GM12878 (cell line): ENCODE results near the gene SLC25A51. TPM values are rescaled to one million over a fixed set of nuclear protein-coding genes. Genes with fewer than 3 reads are reported as not detected.
A peak's percentile ranks its signal among the peaks of the same experiment; 100 is the strongest.

Source experiments
- ATAC-seq: fragments of 200-7000 bp; cut with Tn5 transposase; 3 replicates; pipeline ENCODE4 v1.9.1; 2020; ENCODE audit warnings: mild to moderate bottlenecking, moderate library complexity
- Bru-seq: library from RNA; stranded (reverse); fragments of 400-500 nt; gene quantifications from one replicate; lab custom pipeline; 2021; lab: Mats Ljungman, UMichigan
- BruChase-seq, 2 experiments: library from RNA; stranded (reverse); fragments of 400-500 nt; gene quantifications; one replicate each; lab custom pipeline; 2021; lab: Mats Ljungman, UMichigan
- BruUV-seq: library from RNA; stranded (reverse); fragments of 400-500 nt; replicated peaks from 2 replicates; lab custom pipeline; 2021; lab: Mats Ljungman, UMichigan
- CTCF ChIA-PET: fragments of 300-600 bp; sonication (Branson Sonifier 250); formaldehyde crosslinking; extraction: SDS; loops from one replicate; lab custom pipeline; 2021; ENCODE audit warnings: inconsistent platforms; lab: Yijun Ruan, JAX
- POLR2A ChIA-PET: fragments of 350-600 bp; formaldehyde crosslinking; extraction: SDS; loops from one replicate; lab custom pipeline; 2021; ENCODE audit warnings: inconsistent platforms; lab: Charles Lee
- RAD21 ChIA-PET: fragments of 300-600 bp; sonication (Branson Sonifier 250); formaldehyde crosslinking; loops from one replicate; lab custom pipeline; 2023; ENCODE audit warnings: antibody characterized with exemption; ENCODE audit not compliant: unreplicated experiment; lab: Charles Lee
- SMC1A ChIA-PET: fragments of 300-600 bp; sonication (Branson Sonifier 250); formaldehyde crosslinking; loops from one replicate; lab custom pipeline; 2023; ENCODE audit not compliant: unreplicated experiment, uncharacterized antibody; lab: Charles Lee
- DNase-seq: peaks from one replicate; pipeline ENCODE4 v3.0.0-alpha.2; 2011; ENCODE audit warnings: low read depth, low spot score
- FAIRE-seq: peaks from 3 replicates; lab custom pipeline; 2011; peaks lifted over from hg19 to GRCh38; lab: Jason Lieb, UNC
- H2AFZ ChIP-seq: 2 replicates; pipeline ENCODE4 v1.6.0; 2011; ENCODE audit warnings: low read depth, low read length, control low read depth; ENCODE audit not compliant: control insufficient read depth
- H3K27ac ChIP-seq: 2 replicates; pipeline ENCODE4 v1.5.1; 2011; ENCODE audit warnings: control low read depth; ENCODE audit not compliant: control insufficient read depth, insufficient read depth
- H3K27me3 ChIP-seq, 2 experiments: replicated peaks in 1 of 2; 2 replicates each; pipeline versions ENCODE4 v1.6.0 to v1.6.1; 2011; ENCODE audit warnings: low read length in 1 of 2; ENCODE audit not compliant: control insufficient read depth in 2 of 2, insufficient read depth in 2 of 2
- H3K36me3 ChIP-seq, 2 experiments: 2 replicates each; pipeline ENCODE4 v1.5.1; 2011; ENCODE audit warnings: low read length in 1 of 2; ENCODE audit not compliant: control insufficient read depth in 2 of 2, insufficient read depth in 2 of 2
- H3K4me1 ChIP-seq: 2 replicates; pipeline ENCODE4 v1.6.1; 2011; ENCODE audit warnings: mild to moderate bottlenecking, low read length, moderate library complexity, mixed read lengths; ENCODE audit not compliant: control insufficient read depth, insufficient read depth
- H3K4me2 ChIP-seq: 2 replicates; pipeline ENCODE4 v1.6.0; 2011; ENCODE audit warnings: control low read depth; ENCODE audit not compliant: control insufficient read depth, insufficient read depth
- H3K4me3 ChIP-seq: fragments of 200-600 bp; sonication (generic); 2 replicates; pipeline ENCODE4 v1.5.1; 2016
- H3K79me2 ChIP-seq: 2 replicates; pipeline ENCODE4 v1.6.0; 2011; ENCODE audit warnings: low read length; ENCODE audit not compliant: control insufficient read depth, insufficient read depth
- H3K9ac ChIP-seq: 2 replicates; pipeline ENCODE4 v1.8.0; 2011; ENCODE audit warnings: low read length, control low read depth, mixed read lengths; ENCODE audit not compliant: control insufficient read depth, insufficient read depth
- H3K9me3 ChIP-seq: replicated peaks from 3 replicates; pipeline ENCODE4 v1.5.1; 2011; ENCODE audit warnings: mild to moderate bottlenecking, low read length; ENCODE audit not compliant: control insufficient read depth, insufficient read depth
- H4K20me1 ChIP-seq: 2 replicates; pipeline ENCODE4 v1.6.0; 2011; ENCODE audit not compliant: control insufficient read depth, insufficient read depth
- BCLAF1 ChIP-seq: fragments of 450-650 bp; IDR thresholded peaks from 2 replicates; pipeline ENCODE4 v1.6.1; 2017; ENCODE audit warnings: antibody characterized with exemption, mild to moderate bottlenecking, moderate library complexity
- BHLHE40 ChIP-seq, 2 experiments: fragments of 450-650 bp in 1 of 2; IDR thresholded peaks; 2 replicates each; pipeline ENCODE4 v1.6.1; 2011 to 2017; ENCODE audit warnings: low read depth in 2 of 2, borderline replicate concordance in 1 of 2, improper control_type of control experiment in 1 of 2, low read length in 1 of 2, mild to moderate bottlenecking in 1 of 2
- ELK1 ChIP-seq: IDR thresholded peaks from 2 replicates; pipeline ENCODE4 v1.6.1; 2012; ENCODE audit warnings: low read depth, low read length, improper control_type of control experiment
- EZH2 ChIP-seq: IDR thresholded peaks from 2 replicates; pipeline ENCODE4 v1.6.1; 2012; ENCODE audit warnings: low read depth, mild to moderate bottlenecking, control low read depth, inconsistent platforms, low read length, borderline replicate concordance; ENCODE audit not compliant: control insufficient read depth
- FOXM1 ChIP-seq: IDR thresholded peaks from 2 replicates; pipeline ENCODE4 v1.6.1; 2012; ENCODE audit warnings: low read depth, mild to moderate bottlenecking, inconsistent platforms, low read length, moderate library complexity
- KDM1A ChIP-seq: fragments of 200-600 bp; sonication (generic); IDR thresholded peaks from 2 replicates; pipeline ENCODE4 v1.6.1; 2016; ENCODE audit warnings: borderline replicate concordance
- SMAD1 ChIP-seq: fragments of 450-650 bp; IDR thresholded peaks from 2 replicates; pipeline ENCODE4 v1.6.1; 2018; ENCODE audit warnings: mild to moderate bottlenecking, low read depth; ENCODE audit not compliant: partially characterized antibody
- SREBF1 ChIP-seq: IDR thresholded peaks from 2 replicates; pipeline ENCODE4 v1.6.1; 2012; ENCODE audit warnings: mild to moderate bottlenecking, low read length
- SUZ12 ChIP-seq: fragments of 200-600 bp; sonication (generic); IDR thresholded peaks from one replicate; pipeline ENCODE4 v1.6.1; 2018; ENCODE audit warnings: antibody characterized with exemption, mild to moderate bottlenecking; ENCODE audit not compliant: unreplicated experiment
- ZNF207 ChIP-seq: fragments of 450-650 bp; IDR thresholded peaks from 2 replicates; pipeline ENCODE4 v1.6.1; 2014; ENCODE audit warnings: antibody characterized with exemption, mild to moderate bottlenecking, borderline replicate concordance
- ZZZ3 ChIP-seq: IDR thresholded peaks from 2 replicates; pipeline ENCODE4 v1.6.1; 2011; ENCODE audit warnings: low read depth; ENCODE audit not compliant: control insufficient read depth, insufficient read length
- WGBS: methylation state at CpG from one replicate; pipeline ENCODE4 v1.1.6; 2016; ENCODE audit warnings: low lambda C conversion rate; ENCODE audit not compliant: insufficient replicate concordance, insufficient coverage; ENCODE audit errors: missing lambda C conversion rate; 5-methylcytosine and 5-hydroxymethylcytosine counted together
- in situ Hi-C: fragments of 300-500 bp; cut with MboI; formaldehyde crosslinking; loops from 9 replicates; pipeline ENCODE4 v1.14.3; 2018; ENCODE audit warnings: mixed read lengths
- intact Hi-C: fragments of 100-400 bp; cut with micrococcal nuclease; formaldehyde crosslinking; loops from one replicate; pipeline ENCODE4 v1.14.2; 2022; ENCODE audit not compliant: unreplicated experiment
- long read RNA-seq, 2 experiments: library from polyadenylated mRNA; unstranded; transcript quantifications; one replicate each; pipeline ENCODE4 v2.0.0, GENCODE V29; 2019 to 2020
- polyA minus RNA-seq, 3 experiments: library from RNA; depleted of rRNA, polyadenylated mRNA; stranded (reverse); fragments of >200 nt; gene quantifications; 2 replicates each; pipeline ENCODE4 v1.2.3, GENCODE V29; 2011
- polyA plus RNA-seq, 11 experiments: library from polyadenylated mRNA; depleted of rRNA in 4 of 11; unstranded in 6 of 11; stranded (reverse) in 5 of 11; fragments of >200 nt; fragmentation: Nextera tagmentation in 4 of 11; fragmentation: Illumina TruSeq in 1 of 11; extraction: Ambion mirVana in 4 of 11; extraction: Trizol in 1 of 11; gene quantifications; 1 replicate in 1 of 11; 2 replicates in 10 of 11; pipeline versions ENCODE4 v1.2.1 to v1.2.3, GENCODE V29; 2011 to 2016; ENCODE audit warnings: inconsistent platforms in 2 of 11, missing spikeins in 2 of 11, low read depth in 1 of 11
- total RNA-seq, 4 experiments: library from RNA; depleted of rRNA in 3 of 4; stranded (reverse); fragments of >200 nt in 3 of 4; fragmentation: Illumina TruSeq in 1 of 4; extraction: Trizol in 1 of 4; gene quantifications; 2 replicates each; pipeline versions ENCODE4 v1.2.1 to v1.2.3, GENCODE V29; 2013 to 2021

SLC25A51 gene
- 44.6 and 50.8 TPM in 2 replicates for total RNA-seq (2013; cell fraction: nucleolus; rRNA removed)
- total RNA-seq (2014; rRNA removed) (29.2 and 29.3 TPM in 2 replicates), total RNA-seq (2014; rRNA removed; fragmentation: Illumina TruSeq; extraction: Trizol) (27.5 and 27.7 TPM in 2 replicates), total RNA-seq (2021) (23.9 and 24.2 TPM in 2 replicates), polyA plus RNA-seq (2011; rRNA removed) (25.3 and 25.5 TPM in 2 replicates), polyA plus RNA-seq (2014; fragmentation: Illumina TruSeq; extraction: Trizol) (11.7 and 13.8 TPM in 2 replicates), polyA plus RNA-seq (2014; fragmentation: Nextera tagmentation; extraction: Ambion mirVana) (1 to 10 TPM; 3.8 to 6.1 TPM), polyA plus RNA-seq (2014; rRNA removed) (11.2 and 12.7 TPM in 2 replicates), polyA plus RNA-seq (2016; fragmentation: Nextera tagmentation; extraction: Ambion mirVana) (10 to 100 TPM; 10.8 to 11.2 TPM), polyA minus RNA-seq (2011; rRNA and poly(A)+ RNA removed) (69.3 and 75.2 TPM in 2 replicates), Bru-seq, nascent RNA (percentile 88 among the genes with signal in this experiment), BruChase-seq, experiment 1, labeled RNA remaining after a 6-hour chase (percentile 98 among the genes with signal in this experiment), BruChase-seq, experiment 2, labeled RNA remaining after a 2-hour chase (percentile 98 among the genes with signal in this experiment)
- polyA plus RNA-seq (2011; ENCODE audit: low read depth): 10.3 TPM
- polyA plus RNA-seq (2011; cell fraction: cytosol; rRNA removed): 19.1 and 20.3 TPM in 2 replicates
- 13.1 and 14.7 TPM in 2 replicates for polyA plus RNA-seq (2011; cell fraction: nucleus; rRNA removed)
- 7.9 and 9.2 TPM in 2 replicates for polyA plus RNA-seq (2012)
- polyA minus RNA-seq (2011; cell fraction: cytosol; rRNA and poly(A)+ RNA removed): 17.4 and 20.7 TPM in 2 replicates
- polyA minus RNA-seq (2011; cell fraction: nucleus; rRNA and poly(A)+ RNA removed): 14.7 and 25.9 TPM in 2 replicates
- long read RNA-seq, experiment 1, partial matches to known transcripts: 2 of 19 reads
- long read RNA-seq, experiment 1, other reads (novel, unspliced or antisense): 14 of 19 reads
- long read RNA-seq, experiment 2, transcript SLC25A51-201 (3 exons, 1,130 nt): major isoform, 7 of 28 reads
- long read RNA-seq, experiment 2, partial matches to known transcripts: 1 of 28 reads
- long read RNA-seq, experiment 2, other reads (novel, unspliced or antisense): 16 of 28 reads

- H3K4me1 ChIP-seq: peaks cover 10% of the 10 kb centered on the region
- H3K9me3 ChIP-seq: no peaks in the 10 kb centered on the region
- H3K36me3 ChIP-seq: no peaks in the 10 kb centered on the region; a peak in 2 of 4 replicates
- peak within 1 kb of the TSS; percentile 76 for H3K27ac ChIP-seq
- peak; percentile 92 for ATAC-seq
- H3K4me2 ChIP-seq: peak within 1 kb of the TSS; percentile 93
- peak within 1 kb of the TSS; percentile 73 for H2AFZ ChIP-seq
- BruUV-seq: TSS peak; percentile 57
- FAIRE-seq: peak; percentile 100
- H4K20me1 ChIP-seq: no peaks in the 10 kb centered on the region
- H3K9ac ChIP-seq: peak within 1 kb of the TSS; percentile 80
- H3K27me3 ChIP-seq: no peaks in the 10 kb centered on the region
- intact Hi-C loops (loop anchor here (1.0 to 10.0 kb wide), 5 partner anchors 102 to 459 kb away; partner anchors contain the start of genes DCAF10, TOMM5 and TRMT10B), in situ Hi-C loops (loop anchor here (25.0 kb wide), 1 partner anchor 783 kb away; no protein-coding TSS in a partner anchor)
- ChIA-PET CTCF (interaction anchor here (0.5 to 3.4 kb wide), 26 partner anchors 8 to 497 kb away, joined by 3 to 15 read pairs (median 4); partner anchors contain the start of gene EXOSC3), RAD21 (interaction anchor here (0.7 to 2.3 kb wide), 17 partner anchors 8 to 457 kb away, joined by 3 to 11 read pairs (median 4); partner anchors contain the start of gene EXOSC3), SMC1A (interaction anchor here (0.6 to 4.6 kb wide), 16 partner anchors 9 to 424 kb away, joined by 3 to 24 read pairs (median 4); partner anchors contain the start of genes EXOSC3 and TRMT10B), POLR2A (interaction anchor here (1.1 to 1.6 kb wide), 2 partner anchors 119 to 146 kb away, joined by 4 to 6 read pairs; partner anchors contain the start of gene EXOSC3)
- under 1% methylated on average over 74 of the region's 84 CpGs for WGBS
- H3K79me2 ChIP-seq: peaks cover 25% of the 10 kb centered on the region
- peak within 1 kb of the TSS; percentile 86 for H3K4me3 ChIP-seq
- peak; percentile 81 for DNase-seq
- TF ChIP-seq ZZZ3 (no peak), ZNF207 (peak; percentile 97), BHLHE40 (IDR thresholded peaks at IDR 0.05; ENCODE audit: borderline replicate concordance in 1 of 2, low read depth in 2 of 2, low read length in 1 of 2) (peak; percentile 93 to 99), EZH2 (no peak), BCLAF1 (no peak), SMAD1 (no peak), FOXM1 (0 out of 2 replicates have a peak, but pooled peaks have one; percentile 67), KDM1A (no peak), SREBF1 (0 out of 2 replicates have a peak, but pooled peaks have one; percentile 10), ELK1 (peak; percentile 27; the same call in 1 of the 2 replicates), SUZ12 (no peak)
These were observed at the start of gene SLC25A51 for GRCh38 chr9:37903647-37904444. SLC25A51 (minus strand) TSS chr9:37904127; CDS start chr9:37888550, 15,577 bp downstream.
